WERI-Rb-1 (cell line): Measurements from ENCODE around the gene ZBTB48.

ENCODE experiments used
- DNase-seq: peaks from one replicate; pipeline ENCODE4 v3.0.0-alpha.2; 2020
- H3K27ac ChIP-seq: fragments of 250-450 bp; sonication (Bioruptor Pico); 2 replicates; pipeline ENCODE4 v1.5.1; 2020; ENCODE audit warnings: mild to moderate bottlenecking, moderate library complexity
- H3K27me3 ChIP-seq: fragments of 250-450 bp; sonication (Bioruptor Pico); 2 replicates; pipeline ENCODE4 v1.5.1; 2021; ENCODE audit warnings: mild to moderate bottlenecking, low read depth, moderate library complexity; ENCODE audit not compliant: insufficient read depth, severe bottlenecking
- H3K36me3 ChIP-seq: fragments of 250-450 bp; sonication (Bioruptor Pico); 2 replicates; pipeline ENCODE4 v1.5.1; 2020; ENCODE audit warnings: mild to moderate bottlenecking, moderate library complexity
- H3K4me3 ChIP-seq: 2 replicates; pipeline ENCODE4 v1.5.1; 2011; ENCODE audit warnings: low read depth, mild to moderate bottlenecking, control low read depth, low read length
- H3K9me3 ChIP-seq: fragments of 250-450 bp; sonication (Bioruptor Pico); 2 replicates; pipeline ENCODE4 v1.5.1; 2021; ENCODE audit warnings: mild to moderate bottlenecking, moderate library complexity; ENCODE audit not compliant: severe bottlenecking
- TF ChIP-seq, protein P1 (sequence below): IDR thresholded peaks from 2 replicates; pipeline ENCODE4 v1.5.1; 2011; ENCODE audit warnings: low read depth, mild to moderate bottlenecking, control low read depth, inconsistent platforms, low read length

Gene ZBTB48

GRCh38 chr1:6601049-6601922 lies 21.5 kb downstream of the ZBTB48 start:
- H3K27ac ChIP-seq: peak overlapping the region; percentile 74
- DNase-seq: no peak
- H3K4me3 ChIP-seq: peak overlapping the region; percentile 69
- H3K36me3 ChIP-seq: peaks cover 40% of the 10 kb centered on the region
- TF ChIP-seq, protein P1, sequence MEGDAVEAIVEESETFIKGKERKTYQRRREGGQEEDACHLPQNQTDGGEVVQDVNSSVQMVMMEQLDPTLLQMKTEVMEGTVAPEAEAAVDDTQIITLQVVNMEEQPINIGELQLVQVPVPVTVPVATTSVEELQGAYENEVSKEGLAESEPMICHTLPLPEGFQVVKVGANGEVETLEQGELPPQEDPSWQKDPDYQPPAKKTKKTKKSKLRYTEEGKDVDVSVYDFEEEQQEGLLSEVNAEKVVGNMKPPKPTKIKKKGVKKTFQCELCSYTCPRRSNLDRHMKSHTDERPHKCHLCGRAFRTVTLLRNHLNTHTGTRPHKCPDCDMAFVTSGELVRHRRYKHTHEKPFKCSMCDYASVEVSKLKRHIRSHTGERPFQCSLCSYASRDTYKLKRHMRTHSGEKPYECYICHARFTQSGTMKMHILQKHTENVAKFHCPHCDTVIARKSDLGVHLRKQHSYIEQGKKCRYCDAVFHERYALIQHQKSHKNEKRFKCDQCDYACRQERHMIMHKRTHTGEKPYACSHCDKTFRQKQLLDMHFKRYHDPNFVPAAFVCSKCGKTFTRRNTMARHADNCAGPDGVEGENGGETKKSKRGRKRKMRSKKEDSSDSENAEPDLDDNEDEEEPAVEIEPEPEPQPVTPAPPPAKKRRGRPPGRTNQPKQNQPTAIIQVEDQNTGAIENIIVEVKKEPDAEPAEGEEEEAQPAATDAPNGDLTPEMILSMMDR: 0 out of 2 replicates have a peak, but pooled peaks have one; percentile 14
- H3K9me3 ChIP-seq: no peaks in the 10 kb centered on the region
- no peaks in the 10 kb centered on the region for H3K27me3 ChIP-seq

- Histone ChIP-seq H3K4me3 (peak overlapping the region; percentile 69), H3K27me3 (no peaks in the 10 kb centered on the region), H3K9me3 (no peaks in the 10 kb centered on the region), H3K27ac (peak overlapping the region; percentile 74), H3K36me3 (peaks cover 32% of the 10 kb centered on the region)
- DNase-seq: no peak
- TF ChIP-seq, protein P1: no peak
Observed at GRCh38 chr1:6601923-6602668, 22.3 kb downstream of the ZBTB48 start.

DNA sequence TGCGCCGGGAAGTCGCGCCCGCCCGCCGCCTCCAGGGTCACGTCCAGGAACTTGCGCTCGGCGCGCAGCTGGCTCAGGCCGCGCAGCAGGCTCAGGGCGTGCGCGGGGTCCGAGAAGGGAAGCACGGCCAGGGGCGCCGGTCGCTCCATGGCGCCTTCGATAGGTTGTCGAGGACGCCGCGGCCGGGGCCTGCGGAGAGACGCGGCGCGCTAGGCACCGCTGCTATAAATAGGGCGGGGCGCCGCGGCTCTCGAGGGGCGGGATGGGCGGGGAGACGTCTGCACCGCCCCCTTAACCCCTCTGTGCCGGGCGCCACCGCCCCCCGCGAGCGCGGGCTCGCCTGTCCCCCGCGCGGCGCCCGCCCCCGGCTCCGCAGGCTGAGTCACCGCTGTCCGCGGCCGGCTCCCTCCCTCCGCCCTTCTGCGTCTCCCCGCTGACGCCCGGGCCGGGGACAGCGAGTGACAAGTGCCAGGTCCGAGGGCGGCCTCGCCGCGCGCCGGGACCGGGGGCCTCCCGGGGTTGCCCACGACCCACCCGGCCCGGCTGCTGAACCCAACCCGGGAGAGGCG lies 23.0 kb downstream of the ZBTB48 start, which contains the start of gene KLHL21:
KLHL21 (minus strand) TSS at position 201 of the 569 bp plus-strand sequence; CDS start at position 149, 52 bp downstream.
- peak; percentile 85 for DNase-seq
- no peaks in the 10 kb centered on the region for H3K9me3 ChIP-seq
- TF ChIP-seq, protein P1: no peak
- H3K27me3 ChIP-seq: no peaks in the 10 kb centered on the region
- H3K36me3 ChIP-seq: peaks cover 25% of the 10 kb centered on the region
- peak within 1 kb of the TSS; percentile 74 for H3K27ac ChIP-seq
- H3K4me3 ChIP-seq: peak within 1 kb of the TSS; percentile 69

DNA sequence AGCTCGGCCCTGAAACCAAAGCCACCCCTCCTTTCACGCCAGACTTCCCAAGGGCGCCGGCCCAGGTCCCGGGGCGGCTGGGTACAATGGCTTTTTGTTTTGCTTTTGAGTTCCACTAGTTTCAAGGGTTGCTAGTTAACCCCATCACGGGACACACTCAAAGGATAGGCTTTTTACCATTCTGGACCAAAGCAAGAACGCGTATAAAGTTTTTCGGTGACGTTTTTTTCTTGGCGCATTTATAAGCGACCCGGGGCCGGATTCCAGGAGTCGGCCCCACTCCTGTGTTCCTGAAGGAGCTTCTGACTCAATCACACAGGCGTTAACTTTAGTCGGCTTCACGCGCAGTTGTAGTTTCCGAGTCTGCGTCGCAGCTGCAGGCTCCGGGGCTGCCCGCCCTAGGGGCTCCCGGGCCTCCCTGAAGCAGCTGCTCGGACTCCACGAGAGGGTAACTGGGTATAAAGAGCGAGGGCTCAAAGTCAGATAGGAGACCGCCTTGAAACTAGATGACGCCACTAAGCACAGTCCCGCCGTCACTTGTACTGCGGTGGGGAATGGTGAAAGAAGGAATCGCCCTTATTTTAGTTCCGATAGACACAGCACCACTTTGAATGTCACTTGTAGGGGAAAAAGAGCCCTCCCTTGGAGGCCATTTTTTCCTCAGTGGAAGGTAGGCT lies 23.6 kb downstream of the ZBTB48 start:
- no peak for DNase-seq
- peaks cover 19% of the 10 kb centered on the region for H3K36me3 ChIP-seq
- TF ChIP-seq, protein P1: no peak
- peak overlapping the region; percentile 52 for H3K4me3 ChIP-seq
- H3K9me3 ChIP-seq: no peaks in the 10 kb centered on the region
- no peaks in the 10 kb centered on the region for H3K27me3 ChIP-seq
- H3K27ac ChIP-seq: peak overlapping the region; percentile 67

DNA sequence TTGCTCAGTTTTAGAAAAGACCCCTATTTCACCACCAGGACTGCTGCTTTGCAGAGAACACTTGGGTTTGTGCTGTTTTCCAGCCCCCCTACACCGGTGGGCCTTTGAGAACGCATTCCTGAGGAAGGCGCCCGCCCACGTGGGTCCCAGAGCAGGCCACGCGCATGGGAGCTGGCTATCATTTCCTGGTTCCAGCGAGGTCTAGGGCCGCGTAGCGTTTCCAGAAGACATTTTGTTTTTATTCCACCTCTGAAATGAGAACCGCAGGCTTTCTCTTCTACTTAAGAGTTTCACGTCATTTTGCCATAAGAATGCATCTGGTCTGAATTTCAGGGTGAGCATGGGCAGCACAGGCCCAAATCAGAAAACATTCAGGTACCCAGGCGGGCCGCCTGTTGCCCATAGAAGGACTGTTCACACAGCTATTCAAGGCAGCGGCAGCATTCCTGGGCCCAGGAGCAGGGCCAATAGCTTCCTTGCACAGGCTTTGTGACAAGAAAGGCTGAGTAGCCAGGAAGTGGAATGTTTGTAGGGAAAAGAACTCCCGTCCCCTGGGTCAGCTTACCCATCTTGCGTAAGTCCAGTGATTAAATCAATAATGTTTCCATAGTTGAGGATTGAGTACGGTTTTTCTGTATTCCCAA lies 24.2 kb downstream of the ZBTB48 start:
- H3K9me3 ChIP-seq: no peaks in the 10 kb centered on the region
- TF ChIP-seq, protein P1: no peak
- no peak overlapping the region for H3K4me3 ChIP-seq
- no peak overlapping the region for H3K27ac ChIP-seq
- no peak for DNase-seq
- H3K36me3 ChIP-seq: peaks cover 13% of the 10 kb centered on the region
- H3K27me3 ChIP-seq: no peaks in the 10 kb centered on the region
